Transverse colon (tissue), 4 donors: ENCODE data around the gene RASEF.

Experiments
- CTCF ChIP-seq, 5 experiments: fragments of 200-600 bp in 3 of 5; fragments of 450-650 bp in 2 of 5; sonication (generic) in 3 of 5; IDR thresholded peaks; 1 replicate in 2 of 5; 2 replicates in 3 of 5; pipeline ENCODE4 v1.5.1; 2016 to 2017; ENCODE audit warnings: antibody characterized with exemption in 5 of 5, inconsistent platforms in 3 of 5, mild to moderate bottlenecking in 2 of 5, moderate library complexity in 1 of 5
- POLR2A ChIP-seq: fragments of 450-650 bp; IDR thresholded peaks from one replicate; pipeline ENCODE4 v1.6.1; 2016; ENCODE audit warnings: antibody characterized with exemption, mild to moderate bottlenecking, moderate library complexity
- POLR2AphosphoS5 ChIP-seq, 3 donors: sonication (generic); formaldehyde crosslinking; IDR thresholded peaks; one replicate each; pipeline ENCODE4 v1.6.1; 2016; ENCODE audit warnings: antibody characterized with exemption in 3 of 3

- TF ChIP-seq POLR2A (no peak), CTCF (IDR thresholded peaks at IDR 0.05) (no peak), POLR2AphosphoS5 (IDR thresholded peaks at IDR 0.05) (no peak)
These were observed 38.3 kb downstream of the RASEF start for GRCh38 chr9:83024506-83025125.
